WI38 (cell line): ENCODE results near the gene IBA57.

Experiments
- H3K4me3 ChIP-seq: 2 replicates; pipeline ENCODE4 v1.5.1; 2011; ENCODE audit warnings: low read depth, mild to moderate bottlenecking, control low read depth, low read length
- TF ChIP-seq, protein P1 (sequence below): IDR thresholded peaks from 2 replicates; pipeline ENCODE4 v1.5.1; 2012; ENCODE audit warnings: low read depth, mild to moderate bottlenecking, control low read depth, low read length

Gene IBA57

DNA sequence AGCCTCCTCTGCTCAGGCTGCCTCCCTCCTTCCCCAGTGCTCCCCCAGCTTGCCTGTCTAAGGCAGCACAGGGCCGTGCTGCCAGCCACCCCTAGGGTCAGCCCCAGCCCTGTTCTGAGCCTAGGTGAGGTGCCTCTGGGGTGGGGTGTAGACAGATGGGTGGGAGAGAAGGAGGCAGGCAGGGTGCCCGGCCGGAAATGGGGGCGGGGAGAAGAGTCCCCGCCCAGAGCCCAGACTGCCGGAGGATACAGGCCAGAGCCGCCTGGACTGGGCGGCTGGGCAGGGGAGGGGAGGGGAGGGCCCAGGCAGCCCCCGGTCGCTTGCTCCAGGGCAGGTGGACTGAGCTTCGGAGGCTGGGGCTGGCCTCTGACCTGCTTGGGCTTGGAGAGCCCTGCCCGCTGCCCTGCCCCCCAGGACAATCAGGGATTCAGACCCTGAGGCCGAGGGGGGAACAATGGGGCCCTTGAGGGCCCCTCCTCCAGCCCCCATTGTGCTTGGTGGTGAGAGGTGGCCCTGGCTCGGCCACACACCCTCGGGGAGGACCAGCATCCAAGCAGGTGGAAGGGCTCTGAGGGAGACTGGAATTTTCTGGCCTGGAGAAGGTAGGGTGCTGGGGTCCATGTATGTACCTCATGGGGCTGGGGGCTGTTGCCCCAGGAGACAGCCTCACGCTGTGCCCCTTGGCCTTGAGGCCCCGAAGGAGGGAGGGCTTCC is 16.0 kb upstream of the IBA57 start, which contains the start of gene GJC2:
GJC2 (plus strand) TSS at position 525 of the 714 bp plus-strand sequence. CDS start 7,829 bp downstream, outside the sequence.
- peak within 1 kb of the TSS; percentile 33 for H3K4me3 ChIP-seq
- TF ChIP-seq, protein P1, sequence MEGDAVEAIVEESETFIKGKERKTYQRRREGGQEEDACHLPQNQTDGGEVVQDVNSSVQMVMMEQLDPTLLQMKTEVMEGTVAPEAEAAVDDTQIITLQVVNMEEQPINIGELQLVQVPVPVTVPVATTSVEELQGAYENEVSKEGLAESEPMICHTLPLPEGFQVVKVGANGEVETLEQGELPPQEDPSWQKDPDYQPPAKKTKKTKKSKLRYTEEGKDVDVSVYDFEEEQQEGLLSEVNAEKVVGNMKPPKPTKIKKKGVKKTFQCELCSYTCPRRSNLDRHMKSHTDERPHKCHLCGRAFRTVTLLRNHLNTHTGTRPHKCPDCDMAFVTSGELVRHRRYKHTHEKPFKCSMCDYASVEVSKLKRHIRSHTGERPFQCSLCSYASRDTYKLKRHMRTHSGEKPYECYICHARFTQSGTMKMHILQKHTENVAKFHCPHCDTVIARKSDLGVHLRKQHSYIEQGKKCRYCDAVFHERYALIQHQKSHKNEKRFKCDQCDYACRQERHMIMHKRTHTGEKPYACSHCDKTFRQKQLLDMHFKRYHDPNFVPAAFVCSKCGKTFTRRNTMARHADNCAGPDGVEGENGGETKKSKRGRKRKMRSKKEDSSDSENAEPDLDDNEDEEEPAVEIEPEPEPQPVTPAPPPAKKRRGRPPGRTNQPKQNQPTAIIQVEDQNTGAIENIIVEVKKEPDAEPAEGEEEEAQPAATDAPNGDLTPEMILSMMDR = no peak

DNA sequence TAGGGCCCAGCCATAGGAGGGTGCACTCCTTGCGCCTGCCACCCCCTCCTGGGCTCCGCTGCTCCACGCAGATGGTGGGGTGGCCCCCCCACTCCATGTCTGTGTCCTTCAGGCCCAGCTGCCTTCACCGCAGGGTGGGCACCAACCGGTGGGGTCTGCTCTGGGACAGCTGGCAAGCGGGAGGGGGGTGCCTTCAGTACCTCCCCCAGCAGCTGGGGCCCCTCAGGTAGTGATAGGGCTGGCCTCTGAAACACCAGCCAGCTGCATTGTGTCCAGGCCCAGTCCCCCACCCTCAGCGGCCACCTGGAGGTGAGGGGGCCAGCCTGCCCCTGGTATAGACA is 15.5 kb upstream of the IBA57 start:
- H3K4me3 ChIP-seq = peak overlapping the region; percentile 33

DNA sequence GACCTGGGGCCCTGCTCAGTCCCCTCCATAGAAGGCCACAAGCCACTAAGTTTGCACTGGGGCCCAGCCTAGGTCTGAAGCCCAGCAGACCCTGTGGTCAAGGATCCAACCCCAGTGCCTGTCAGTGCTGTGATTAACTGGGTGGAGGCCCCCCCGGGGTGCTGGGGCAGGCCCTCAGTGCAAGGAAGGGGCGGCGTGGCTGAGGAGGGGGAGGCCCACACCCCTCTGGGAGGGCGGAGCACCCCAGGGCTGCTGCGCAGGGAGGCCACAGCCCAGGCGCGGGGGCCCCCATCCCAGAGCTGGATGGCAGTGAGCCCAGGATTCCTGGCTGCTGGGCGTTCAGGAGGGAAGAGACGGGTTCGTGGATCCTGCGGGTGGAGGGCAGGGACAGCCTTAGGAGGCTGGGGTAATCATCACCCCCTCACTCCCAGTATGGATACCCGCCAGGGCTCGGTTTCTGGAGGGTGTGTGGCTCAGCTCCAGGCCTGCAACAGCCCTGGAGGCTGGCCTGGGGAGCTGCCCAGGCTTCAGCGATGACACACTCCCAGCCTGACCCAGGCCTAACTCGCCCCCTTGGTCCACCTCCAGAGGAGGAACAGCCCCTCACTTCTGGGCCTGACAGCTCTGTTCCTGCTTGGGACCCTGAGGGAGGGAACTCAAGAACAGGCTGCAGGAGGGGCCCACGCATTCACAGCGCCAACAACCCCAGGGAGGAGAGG is 15.0 kb upstream of the IBA57 start:
- H3K4me3 ChIP-seq = peak overlapping the region; percentile 33
- TF ChIP-seq, protein P1 = no peak

More for the DNA sequence above, 15.5 kb upstream of the IBA57 start:
- TF ChIP-seq, protein P1 = no peak

DNA sequence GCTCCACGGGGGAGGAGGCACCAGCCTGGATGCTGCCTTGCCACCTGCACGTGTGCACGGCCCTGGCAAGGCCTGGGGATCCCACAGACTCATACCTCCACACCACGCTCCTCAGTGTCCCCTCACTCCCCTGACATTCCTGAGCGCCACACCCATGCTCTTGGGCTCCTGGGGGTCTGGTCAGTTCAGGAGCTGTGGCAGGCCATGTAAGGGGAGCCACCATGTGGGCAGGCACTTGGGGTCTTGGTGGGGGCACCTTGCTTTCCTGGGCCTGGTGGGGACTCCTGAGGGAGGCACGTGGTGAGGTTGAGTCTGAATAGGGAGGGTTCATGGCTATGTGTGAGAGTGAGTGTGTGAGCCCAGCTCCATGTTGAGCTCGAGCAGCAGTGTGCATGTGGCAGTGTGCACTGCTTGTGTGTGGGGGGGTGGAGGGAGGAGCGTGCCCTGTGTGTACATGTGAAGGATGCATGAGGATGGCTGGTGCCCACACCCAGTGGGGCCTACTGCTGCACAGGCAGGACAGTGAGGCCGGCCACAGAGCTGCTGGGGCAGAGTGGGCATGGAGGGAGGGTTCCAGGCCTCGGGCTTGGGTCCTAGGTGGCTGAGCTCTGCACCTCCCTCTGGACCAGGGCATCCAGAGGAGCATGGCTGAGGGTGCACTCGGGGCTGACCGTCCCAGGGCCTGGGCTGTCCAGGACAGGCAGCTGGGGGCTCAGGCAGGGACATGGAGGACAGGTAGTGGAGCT is 14.3 kb upstream of the IBA57 start:
- H3K4me3 ChIP-seq = no peak overlapping the region; the same call in 1 of the 2 replicates
- TF ChIP-seq, protein P1 = no peak

DNA sequence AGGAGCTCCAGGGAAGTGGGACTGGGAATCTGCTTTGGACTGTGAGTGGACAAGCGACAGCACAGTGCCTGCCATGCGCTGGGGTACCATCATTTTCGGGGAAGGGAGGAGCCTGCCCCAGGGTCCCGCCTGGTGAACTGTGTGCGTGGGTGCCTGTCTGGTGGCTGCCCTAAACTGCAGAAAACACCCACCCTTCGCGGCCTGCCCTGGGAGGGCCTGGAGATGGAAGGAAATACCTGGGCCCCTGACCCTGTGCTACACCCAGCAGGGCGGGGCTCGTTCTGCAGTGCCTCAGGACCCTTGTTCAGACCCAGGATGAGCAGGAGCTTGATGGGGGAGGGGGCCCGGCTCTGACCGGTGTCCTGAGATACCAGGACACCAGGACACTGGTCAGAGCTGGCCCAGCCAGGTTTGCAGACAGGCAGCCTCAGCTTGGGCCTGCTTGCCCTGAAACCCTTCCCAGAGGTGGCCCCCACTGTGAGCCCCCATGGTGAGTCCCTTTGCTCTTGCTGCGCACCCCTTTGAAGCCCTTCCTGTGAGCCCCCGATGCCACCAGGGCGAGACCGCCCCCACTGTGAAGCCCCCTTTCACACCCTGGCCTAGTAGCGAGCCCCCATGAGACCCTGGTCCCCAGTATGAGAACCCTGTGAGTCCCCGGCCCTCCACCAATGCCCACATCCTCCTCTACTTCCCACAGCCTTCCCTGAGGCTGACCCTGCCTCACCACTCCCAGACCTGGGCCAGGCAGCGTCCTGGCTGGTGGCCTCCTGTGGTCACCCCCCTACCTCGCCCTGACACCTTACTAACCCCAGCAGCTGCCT is 13.3 kb upstream of the IBA57 start:
- TF ChIP-seq, protein P1 = no peak
- no peak overlapping the region for H3K4me3 ChIP-seq

DNA sequence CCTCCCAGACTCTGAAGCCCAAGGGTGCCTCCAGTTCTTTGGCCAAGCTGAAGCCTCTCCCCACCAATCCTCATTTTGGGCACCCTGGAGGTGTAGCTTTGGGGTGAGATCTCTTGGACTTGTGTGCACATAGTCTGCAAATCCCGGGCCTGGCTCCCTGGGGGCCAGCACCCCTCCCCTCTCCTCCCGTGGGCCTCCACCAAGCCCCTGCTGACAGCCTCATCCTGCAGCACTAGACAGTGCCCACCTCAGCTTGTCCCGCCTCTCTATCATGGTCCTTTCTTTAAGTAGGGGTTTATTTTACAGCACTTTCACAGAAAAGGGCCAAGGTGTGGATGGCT is 12.7 kb upstream of the IBA57 start:
- no peak overlapping the region for H3K4me3 ChIP-seq
- TF ChIP-seq, protein P1 = no peak
